ENCODE measurements around the gene TNFRSF4.

The TNFRSF4 gene

DNA sequence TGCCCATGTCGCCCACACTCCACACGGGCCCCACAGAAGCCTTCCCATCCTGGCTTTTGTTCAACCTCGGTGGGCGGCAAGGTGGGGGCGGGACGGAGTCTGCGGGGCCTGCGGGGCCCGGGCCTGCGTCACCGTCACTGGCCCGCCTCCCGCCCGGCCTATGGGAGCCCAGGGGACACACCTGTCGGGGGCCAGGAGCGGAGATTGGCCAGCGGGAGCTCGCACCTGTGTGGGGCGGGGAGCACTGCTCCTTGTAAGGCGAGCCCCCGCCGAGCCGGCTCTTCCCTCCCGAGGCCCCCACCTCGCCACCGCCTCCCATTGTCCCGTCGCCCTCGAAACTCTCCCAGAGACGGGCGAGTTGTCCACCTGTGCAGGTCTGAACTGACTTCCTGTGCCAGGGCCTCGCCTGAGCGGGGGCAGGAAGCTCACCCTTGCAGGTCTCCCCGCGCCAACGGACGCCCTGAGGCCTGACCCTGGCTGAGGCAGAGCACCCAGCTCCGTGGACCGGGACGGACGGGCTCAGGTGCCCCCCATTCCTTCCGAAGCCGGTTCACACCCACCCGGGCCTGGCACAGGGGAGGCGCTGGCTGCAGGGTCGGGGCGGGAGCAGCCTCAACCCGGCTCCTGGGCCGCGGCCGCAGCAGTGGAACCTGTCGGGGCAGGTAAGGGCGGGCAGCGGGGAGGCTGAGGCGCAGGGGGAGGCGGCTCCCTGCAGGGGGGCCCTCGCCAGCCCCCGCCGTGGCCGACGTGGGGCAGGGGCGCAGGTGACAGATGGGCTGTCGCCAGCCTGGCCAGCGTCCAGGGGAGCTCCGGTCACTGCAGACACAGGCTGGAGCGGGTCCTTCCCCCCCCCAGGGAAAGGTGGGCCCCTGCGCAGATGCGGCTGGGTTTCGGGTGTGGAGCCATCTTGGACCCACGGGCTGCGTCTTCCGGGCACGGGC lies 51.1 kb downstream of the TNFRSF4 start:
- Mint-ChIP-seq H3K4me1 (ENCODE audit: low read depth in 2 of 2) (peaks cover 2 to 6% of the 10 kb centered on the region in 2 donors), H3K4me3 (no peak overlapping the region), H3K27me3 (peaks cover 7 to 10% of the 10 kb centered on the region in 2 donors), H3K9me3 (no peaks in the 10 kb centered on the region), H3K36me3 (ENCODE audit: insufficient read depth) (no peaks in the 10 kb centered on the region), H3K27ac (no peak overlapping the region)
- ATAC-seq (replicated peaks) (no peak), DNase-seq (no peak)

DNA sequence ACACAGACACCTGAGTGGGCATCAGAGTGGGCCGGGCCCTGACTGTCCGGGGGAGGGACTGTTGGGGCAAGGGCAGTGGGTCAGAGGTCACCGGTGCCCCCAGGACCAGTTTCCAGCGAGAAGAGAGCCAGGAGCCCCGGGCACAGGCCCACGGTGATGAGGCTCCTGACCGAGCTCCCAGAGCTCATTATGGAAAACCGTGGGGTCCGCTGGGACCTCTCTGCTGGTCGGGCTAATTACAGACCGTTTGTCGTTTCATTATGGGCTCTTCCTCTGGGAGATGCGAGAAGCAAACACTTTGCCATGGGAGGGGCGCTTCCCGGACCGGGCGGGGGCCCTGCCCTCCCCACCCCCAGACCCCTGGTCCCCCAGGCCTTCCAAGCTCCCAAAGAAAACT lies 52.3 kb downstream of the TNFRSF4 start:
- H3K36me3 Mint-ChIP-seq (ENCODE audit: insufficient read depth) = peaks cover under 1% of the 10 kb centered on the region

More for the DNA sequence above, 52.3 kb downstream of the TNFRSF4 start:
- H3K4me3 Mint-ChIP-seq = no peak overlapping the region
- peaks cover 7 to 10% of the 10 kb centered on the region in 2 donors for H3K27me3 Mint-ChIP-seq
- no peak for ATAC-seq (replicated peaks)
- no peak overlapping the region for H3K27ac Mint-ChIP-seq
- peaks cover 5 to 6% of the 10 kb centered on the region in 2 donors for H3K4me1 Mint-ChIP-seq (ENCODE audit: low read depth in 2 of 2)
- DNase-seq = no peak
- no peaks in the 10 kb centered on the region for H3K9me3 Mint-ChIP-seq

All from effector memory CD8-positive, alpha-beta T cell (primary cell).